Coronary artery (tissue), 2 donors: ENCODE measurements around the gene NUDT8.
"Not testable (repeated sequence)": the region's sequence is repeated elsewhere in the genome, so short reads cannot be mapped to it uniquely, and the experiment has no call there.

Experiments used
- DNase-seq: peaks from one replicate; pipeline ENCODE4 v3.0.0-alpha.2; 2017; ENCODE audit warnings: low spot score
- H3K27ac ChIP-seq, 2 donors: fragments of 200-600 bp; sonication (generic); one replicate each; pipeline ENCODE4 v1.5.1; 2016 to 2019
- H3K4me3 ChIP-seq: fragments of 200-600 bp; sonication (generic); 2 replicates; pipeline ENCODE4 v1.5.1; 2016; ENCODE audit warnings: mild to moderate bottlenecking, moderate library complexity
- CTCF ChIP-seq: fragments of 200-600 bp; sonication (generic); IDR thresholded peaks from one replicate; pipeline ENCODE4 v1.5.1; 2019; ENCODE audit warnings: antibody characterized with exemption

Gene NUDT8

GRCh38 chr11:67608486-67608885 is 21.3 kb downstream of the NUDT8 start:
- no peak overlapping the region for H3K4me3 ChIP-seq
- no peak for TF ChIP-seq CTCF
- H3K27ac ChIP-seq: no peak overlapping the region
- DNase-seq: no peak

GRCh38 chr11:67607507-67607906 is 22.2 kb downstream of the NUDT8 start:
- Histone ChIP-seq H3K27ac (peak overlapping the region in 1 of 2 donors; percentile 85), H3K4me3 (peak overlapping the region; percentile 97)
- no peak for DNase-seq
- TF ChIP-seq CTCF: no peak

- H3K4me3 ChIP-seq: peak within 1 kb of the TSS; percentile 97
- H3K27ac ChIP-seq: peak within 1 kb of the TSS; percentile 85
- TF ChIP-seq CTCF: peak; percentile 34
- peak; percentile 96 for DNase-seq
These were observed 23.0 kb downstream of the NUDT8 start, which contains the start of gene NDUFV1 for GRCh38 chr11:67606492-67607295. Gene NDUFV1 (plus strand): TSS chr11:67606936. CDS start chr11:67607005, 69 bp downstream.

- Histone ChIP-seq H3K4me3 (peak overlapping the region; percentile 97), H3K27ac (peak overlapping the region; percentile 85)
- TF ChIP-seq CTCF: no peak
- peak; percentile 72 for DNase-seq
These were observed 23.6 kb downstream of the NUDT8 start for GRCh38 chr11:67606093-67606491.

- TF ChIP-seq CTCF: no peak
- H3K4me3 ChIP-seq: no peak overlapping the region
- H3K27ac ChIP-seq: peak overlapping the region; percentile 85
- DNase-seq: no peak
These were observed 24.3 kb downstream of the NUDT8 start for GRCh38 chr11:67605231-67606011.

- no peak for TF ChIP-seq CTCF
- Histone ChIP-seq H3K4me3 (no peak overlapping the region), H3K27ac (no peak overlapping the region)
- DNase-seq: no peak
These were observed 24.9 kb downstream of the NUDT8 start for GRCh38 chr11:67604815-67605214.

GRCh38 chr11:67604119-67604518 is 25.6 kb downstream of the NUDT8 start:
- H3K4me3 ChIP-seq, H3K27ac ChIP-seq, DNase-seq: not testable (repeated sequence)
